ENCODE results near the gene GLB1L. TPM values are rescaled to one million over a fixed set of nuclear protein-coding genes. Genes with fewer than 3 reads are reported as not detected.

Gene GLB1L
- total RNA-seq, 6 experiments from 2014 or later: 2.1 to 4.2 (median 2.8) TPM

DNA sequence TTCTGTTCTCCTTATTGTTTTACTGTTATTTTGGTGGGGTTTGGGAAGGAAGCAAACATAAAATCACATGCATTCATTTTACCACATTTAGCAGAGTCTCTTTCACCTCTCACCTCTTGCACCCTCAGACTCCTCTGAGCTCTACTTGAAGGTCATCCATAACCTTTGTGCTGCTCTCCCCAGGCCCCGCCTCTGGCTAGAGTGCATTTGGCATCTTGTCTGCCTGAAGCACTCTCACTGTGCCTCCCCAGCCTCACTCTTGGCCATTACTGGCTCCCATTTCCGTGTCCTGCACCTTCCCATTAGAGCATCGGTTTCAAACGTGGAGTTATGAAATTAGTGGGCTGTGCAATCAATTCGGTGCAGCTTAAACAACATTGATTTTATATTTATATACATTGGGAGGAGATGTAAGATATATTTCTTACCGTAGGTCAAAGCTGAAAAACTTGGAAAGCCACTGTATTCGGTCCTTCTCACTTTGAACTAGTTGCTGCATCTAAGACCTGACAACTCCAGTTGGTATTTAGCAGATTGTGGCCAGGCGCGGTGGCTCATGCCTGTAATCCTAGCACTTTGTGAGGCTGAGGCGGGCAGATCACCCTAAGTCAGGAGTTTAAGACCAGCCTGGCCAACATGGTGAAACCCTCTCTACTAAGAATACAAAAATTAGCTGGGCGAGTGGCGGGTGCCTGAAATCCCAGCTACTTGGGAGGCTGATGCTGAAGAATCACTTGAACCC, 45.6 kb downstream of the GLB1L start:
- no peak overlapping the region for H3K4me3 ChIP-seq
- no peaks in the 10 kb centered on the region for H3K27me3 ChIP-seq
- WGBS (ENCODE audit: insufficient coverage, low coverage, low lambda C conversion rate, missing lambda C conversion rate): 77% methylated on average over 12 of the region's 12 CpGs
- H3K4me1 ChIP-seq: no peaks in the 10 kb centered on the region
- intact Hi-C loops (cut with DNase I): no loop called here
- ATAC-seq: no peak
- no peak for DNase-seq
- H3K9me3 ChIP-seq: no peaks in the 10 kb centered on the region
- no peak for TF ChIP-seq POLR2A (IDR thresholded peaks at IDR 0.05)
- TF ChIP-seq, protein P1, sequence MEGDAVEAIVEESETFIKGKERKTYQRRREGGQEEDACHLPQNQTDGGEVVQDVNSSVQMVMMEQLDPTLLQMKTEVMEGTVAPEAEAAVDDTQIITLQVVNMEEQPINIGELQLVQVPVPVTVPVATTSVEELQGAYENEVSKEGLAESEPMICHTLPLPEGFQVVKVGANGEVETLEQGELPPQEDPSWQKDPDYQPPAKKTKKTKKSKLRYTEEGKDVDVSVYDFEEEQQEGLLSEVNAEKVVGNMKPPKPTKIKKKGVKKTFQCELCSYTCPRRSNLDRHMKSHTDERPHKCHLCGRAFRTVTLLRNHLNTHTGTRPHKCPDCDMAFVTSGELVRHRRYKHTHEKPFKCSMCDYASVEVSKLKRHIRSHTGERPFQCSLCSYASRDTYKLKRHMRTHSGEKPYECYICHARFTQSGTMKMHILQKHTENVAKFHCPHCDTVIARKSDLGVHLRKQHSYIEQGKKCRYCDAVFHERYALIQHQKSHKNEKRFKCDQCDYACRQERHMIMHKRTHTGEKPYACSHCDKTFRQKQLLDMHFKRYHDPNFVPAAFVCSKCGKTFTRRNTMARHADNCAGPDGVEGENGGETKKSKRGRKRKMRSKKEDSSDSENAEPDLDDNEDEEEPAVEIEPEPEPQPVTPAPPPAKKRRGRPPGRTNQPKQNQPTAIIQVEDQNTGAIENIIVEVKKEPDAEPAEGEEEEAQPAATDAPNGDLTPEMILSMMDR (IDR thresholded peaks at IDR 0.05): no peak
- H3K27ac ChIP-seq: no peak overlapping the region
- H3K36me3 ChIP-seq: no peaks in the 10 kb centered on the region

DNA sequence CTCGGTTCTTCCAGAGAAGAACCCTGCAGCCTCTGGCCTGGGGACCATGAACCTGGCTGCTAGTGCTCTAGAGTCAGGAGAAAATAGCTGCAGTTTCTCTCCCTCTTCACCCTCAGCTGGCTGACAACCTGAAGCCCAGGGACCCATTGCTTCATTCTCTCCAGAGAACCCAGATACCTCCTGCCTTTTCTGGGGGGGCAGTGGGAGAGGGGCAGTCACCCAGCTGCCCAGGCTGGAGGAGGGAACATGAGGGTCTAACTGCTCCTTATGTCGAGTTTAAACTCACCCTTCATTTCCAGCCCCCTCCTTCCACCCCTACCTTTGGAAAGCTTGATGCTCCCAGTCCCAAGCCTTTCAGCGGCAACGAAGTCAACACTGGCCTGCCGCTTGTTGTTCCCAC, 46.3 kb downstream of the GLB1L start:
- Histone ChIP-seq H3K27me3 (no peaks in the 10 kb centered on the region), H3K27ac (no peak overlapping the region), H3K4me1 (no peaks in the 10 kb centered on the region), H3K4me3 (no peak overlapping the region), H3K9me3 (no peaks in the 10 kb centered on the region), H3K36me3 (no peaks in the 10 kb centered on the region)
- DNase-seq (peak in 1 of 3 donors; percentile 17), ATAC-seq (no peak)
- intact Hi-C loops (cut with DNase I): no loop called here
- TF ChIP-seq POLR2A (IDR thresholded peaks at IDR 0.05): no peak
- TF ChIP-seq, protein P1 (IDR thresholded peaks at IDR 0.05): no peak
- WGBS (ENCODE audit: insufficient coverage, low coverage, low lambda C conversion rate, missing lambda C conversion rate): 82% methylated on average over 4 of the region's 5 CpGs

DNA sequence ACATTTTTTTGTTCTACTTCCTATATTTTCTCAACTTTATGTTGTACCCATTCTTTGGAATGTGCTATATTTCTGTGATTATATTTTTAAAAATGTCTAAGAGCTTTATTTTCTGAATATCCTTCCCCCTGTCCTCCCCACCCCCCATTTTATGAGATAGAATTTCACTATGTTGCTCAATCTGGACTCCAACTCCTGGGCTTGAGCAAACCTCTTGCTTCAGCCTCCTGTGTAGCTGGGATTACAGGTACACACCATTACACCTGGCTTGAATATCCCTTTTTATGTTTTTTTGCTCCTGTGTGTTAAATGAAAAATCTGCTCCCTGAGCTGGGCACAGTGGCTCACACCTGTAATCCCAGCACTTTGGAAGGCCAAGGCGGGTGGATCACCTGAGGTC, 47.9 kb downstream of the GLB1L start:
- Histone ChIP-seq H3K27me3 (no peaks in the 10 kb centered on the region), H3K27ac (no peak overlapping the region), H3K9me3 (no peaks in the 10 kb centered on the region), H3K4me3 (no peak overlapping the region), H3K4me1 (no peaks in the 10 kb centered on the region), H3K36me3 (no peaks in the 10 kb centered on the region)
- DNase-seq (no peak), ATAC-seq (no peak)
- intact Hi-C loops (cut with DNase I): no loop called here
- no peak for TF ChIP-seq POLR2A (IDR thresholded peaks at IDR 0.05)
- TF ChIP-seq, protein P1 (IDR thresholded peaks at IDR 0.05): no peak
- WGBS (ENCODE audit: insufficient coverage, low coverage, low lambda C conversion rate, missing lambda C conversion rate): 89% methylated on average over 1 of the region's 1 CpG

DNA sequence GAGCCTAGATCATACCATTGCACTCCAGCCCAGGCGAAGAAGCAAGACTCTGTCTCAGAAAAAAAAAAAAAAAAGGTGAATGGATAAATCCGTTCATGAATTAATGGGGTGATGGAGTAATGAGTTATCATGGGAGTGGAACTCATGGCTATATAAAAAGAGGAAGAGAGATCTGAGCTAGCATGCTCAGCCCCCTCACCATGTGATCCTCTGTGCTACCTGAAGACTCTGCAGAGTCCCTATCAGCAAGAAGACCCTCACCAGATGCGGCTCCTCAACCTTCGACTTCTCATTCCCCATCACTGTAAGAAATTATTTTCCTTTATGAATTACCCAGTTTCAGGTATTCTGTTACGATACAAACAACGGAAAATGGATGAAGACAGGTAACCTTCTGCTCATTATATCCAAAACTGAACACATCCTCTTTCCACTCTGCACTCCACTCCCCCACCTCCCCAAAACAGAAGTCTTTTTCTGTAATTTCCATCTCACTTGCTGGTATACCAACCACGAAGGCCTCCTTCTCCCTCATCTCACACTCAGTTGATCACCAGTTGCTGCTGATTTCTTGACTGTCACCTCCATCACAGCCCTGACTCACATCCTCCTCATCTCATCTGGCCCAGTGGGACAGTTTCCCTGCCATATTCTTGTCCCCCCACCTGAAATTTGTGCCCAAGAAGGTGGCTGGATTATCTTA, 58.3 kb downstream of the GLB1L start:
- H3K27ac ChIP-seq: no peak overlapping the region
- no peak overlapping the region for H3K4me3 ChIP-seq
- intact Hi-C loops (cut with DNase I): no loop called here
- no peak for TF ChIP-seq POLR2A (IDR thresholded peaks at IDR 0.05)
- TF ChIP-seq, protein P1 (IDR thresholded peaks at IDR 0.05): no peak
- WGBS (ENCODE audit: insufficient coverage, low coverage, low lambda C conversion rate, missing lambda C conversion rate): 87% methylated on average over 5 of the region's 7 CpGs
- DNase-seq (no peak), ATAC-seq (no peak)
- no peaks in the 10 kb centered on the region for H3K4me1 ChIP-seq
- peaks cover 0 to 31% (median 10%) of the 10 kb centered on the region in 4 donors for H3K36me3 ChIP-seq
- H3K9me3 ChIP-seq: no peaks in the 10 kb centered on the region
- no peaks in the 10 kb centered on the region for H3K27me3 ChIP-seq

MicroRNAs within 50 kb of the gene (microRNA counts, 767-probe panel; counts per million panel counts)
- microRNA hsa-miR-153: 237 counts per million

Small RNA genes lying within 50 kb of the gene (microRNA-seq; reads per million reads assigned to microRNA genes)
- 0 reads per million in 2 donors for gene MIR153-1

Small RNA genes lying within 50 kb of the gene (small RNA-seq; reads per million reads assigned to genes)
- gene MIR153-1: 0 reads per million in 2 experiments

Other genes with a start within 250 kb of the GLB1L start
- gene CFAP65, start 203.9 kb downstream of the GLB1L start, total RNA-seq: not detected
- gene IHH, start 184.5 kb downstream of the GLB1L start, total RNA-seq: 1 to 10 TPM in 3 of 6 experiments, under 1 TPM in 3; 0.42 to 3.9 (median 1.1) TPM
- gene NHEJ1, start 84.6 kb downstream of the GLB1L start, total RNA-seq: 10 to 100 TPM in 3 of 6 experiments, 1 to 10 TPM in 3; 5.8 to 16.7 (median 10.9) TPM
- gene SLC23A3, start 75.4 kb downstream of the GLB1L start, total RNA-seq: 1 to 10 TPM in 5 of 6 experiments, under 1 TPM in 1; 0.62 to 4.9 (median 2.1) TPM
- 10 to 100 TPM; 22.3 to 37.1 (median 30.2) TPM for gene CNPPD1, start 68.5 kb downstream of the GLB1L start, total RNA-seq
- gene RETREG2, start 67.2 kb downstream of the GLB1L start, total RNA-seq: 10 to 100 TPM; 33.6 to 77.9 (median 51.0) TPM
- gene ZFAND2B, start 38.7 kb downstream of the GLB1L start, total RNA-seq: 10 to 100 TPM; 20.7 to 32.3 (median 28.8) TPM
- gene ABCB6, start 26.5 kb downstream of the GLB1L start, total RNA-seq: 10 to 100 TPM; 20.3 to 72.5 (median 37.3) TPM
- 10 to 100 TPM; 28.3 to 39.6 (median 33.2) TPM for gene ATG9A, start 15.8 kb downstream of the GLB1L start, total RNA-seq
- 10 to 100 TPM; 19.3 to 27.8 (median 24.5) TPM for gene ANKZF1, start 15.6 kb downstream of the GLB1L start, total RNA-seq
- 10 to 100 TPM; 17.7 to 28.1 (median 21.9) TPM for gene STK16, start within 50 bp of the GLB1L start, total RNA-seq
- gene TUBA4B, start 7.8 kb upstream of the GLB1L start, total RNA-seq: 1 to 10 TPM in 1 of 6 experiments, under 1 TPM in 3, not detected in 2; 0.27 to 2.0 (median 0.57) TPM
- gene TUBA4A, start 8.5 kb upstream of the GLB1L start, total RNA-seq: 100 to 1,000 TPM in 1 of 6 experiments, 10 to 100 TPM in 5; 14.9 to 114 (median 35.6) TPM
- gene DNAJB2, start 33.9 kb upstream of the GLB1L start, total RNA-seq: 10 to 100 TPM; 32.6 to 52.1 (median 39.9) TPM
- gene PTPRN, start 64.0 kb upstream of the GLB1L start, total RNA-seq: under 1 TPM in 1 of 6 experiments, not detected in 5; 0.31 TPM
- gene RESP18, start 87.3 kb upstream of the GLB1L start, total RNA-seq: not detected
- 10 to 100 TPM; 37.1 to 60.2 (median 47.0) TPM for gene DNPEP, start 142.5 kb upstream of the GLB1L start, total RNA-seq
- gene DES, start 172.9 kb upstream of the GLB1L start, total RNA-seq: 10 to 100 TPM in 1 of 6 experiments, 1 to 10 TPM in 5; 1.2 to 25.6 (median 2.5) TPM
- gene SPEG, start 189.4 kb upstream of the GLB1L start, total RNA-seq: 1 to 10 TPM in 1 of 6 experiments, under 1 TPM in 5; 0.24 to 1.5 (median 0.48) TPM

Measured in right lobe of liver (tissue), 6 donors.